LoVo (cell line): ENCODE data around the gene MLLT1.

ENCODE experiments used
- DNase-seq: peaks from one replicate; pipeline ENCODE4 v3.0.0-alpha.2; 2016; ENCODE audit warnings: low spot score

Gene MLLT1

DNA sequence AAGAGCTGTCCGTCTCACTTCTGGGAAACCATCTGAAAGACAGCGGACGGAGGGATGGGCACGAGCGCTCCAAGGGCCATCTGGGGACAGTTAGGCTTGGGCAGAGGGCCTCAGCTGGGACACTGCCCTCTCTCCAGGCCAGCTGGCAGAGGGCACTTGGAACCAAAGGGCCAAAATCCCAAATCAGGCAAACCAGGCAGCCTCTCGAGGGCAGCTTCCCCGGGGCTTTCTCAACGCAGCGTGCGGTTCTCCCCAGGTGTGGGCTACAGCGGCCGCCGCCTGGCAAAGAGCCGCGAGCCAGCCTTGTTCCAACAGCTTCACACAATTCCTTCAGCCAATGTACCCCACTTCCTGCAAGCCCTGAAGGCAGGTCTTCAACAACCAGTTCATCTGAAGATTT, 5.0 kb downstream of the MLLT1 start:
- no peak for DNase-seq

DNA sequence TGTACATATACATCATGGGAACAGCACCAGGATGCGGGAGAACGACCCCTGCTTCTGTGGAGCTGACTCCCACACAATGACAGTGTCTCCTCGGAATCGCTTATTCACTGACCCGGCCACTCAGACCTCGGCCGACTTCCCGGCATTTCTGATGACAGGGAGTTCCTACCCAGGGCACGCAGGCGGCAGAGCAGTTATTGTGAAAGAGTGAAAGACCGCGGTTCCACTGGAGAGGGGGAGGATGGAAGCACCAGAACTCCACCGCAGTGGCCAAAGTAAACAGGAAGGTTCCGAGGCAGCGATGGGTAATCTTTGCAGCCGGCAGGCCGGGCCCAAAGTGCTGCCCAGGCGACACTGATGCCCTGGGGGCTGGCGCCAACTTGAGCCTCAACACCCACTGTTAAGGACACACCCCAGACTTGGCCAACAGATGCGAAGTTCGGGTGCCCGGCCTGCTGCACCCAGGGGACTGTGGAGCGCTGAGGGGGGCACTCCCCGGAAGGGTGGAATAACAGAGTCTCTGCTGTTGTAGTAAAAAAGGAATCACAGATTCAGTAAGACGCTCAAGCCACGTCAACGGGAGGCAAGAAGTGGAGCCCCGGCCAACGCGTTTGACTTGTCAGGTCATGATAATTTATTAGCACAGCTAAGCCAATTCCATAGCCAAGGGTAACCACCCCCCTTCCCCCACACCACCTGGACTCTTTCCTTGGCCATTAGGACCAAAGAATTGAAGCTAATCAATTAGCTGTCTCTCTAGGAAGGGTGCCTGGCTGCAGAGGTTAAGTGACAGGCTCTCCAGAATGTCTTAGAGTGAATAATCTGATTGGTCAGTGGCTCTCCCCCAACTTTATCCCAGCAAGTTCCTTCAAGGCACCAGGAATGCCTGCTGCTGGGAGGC, 5.8 kb downstream of the MLLT1 start:
- DNase-seq: no peak

DNA sequence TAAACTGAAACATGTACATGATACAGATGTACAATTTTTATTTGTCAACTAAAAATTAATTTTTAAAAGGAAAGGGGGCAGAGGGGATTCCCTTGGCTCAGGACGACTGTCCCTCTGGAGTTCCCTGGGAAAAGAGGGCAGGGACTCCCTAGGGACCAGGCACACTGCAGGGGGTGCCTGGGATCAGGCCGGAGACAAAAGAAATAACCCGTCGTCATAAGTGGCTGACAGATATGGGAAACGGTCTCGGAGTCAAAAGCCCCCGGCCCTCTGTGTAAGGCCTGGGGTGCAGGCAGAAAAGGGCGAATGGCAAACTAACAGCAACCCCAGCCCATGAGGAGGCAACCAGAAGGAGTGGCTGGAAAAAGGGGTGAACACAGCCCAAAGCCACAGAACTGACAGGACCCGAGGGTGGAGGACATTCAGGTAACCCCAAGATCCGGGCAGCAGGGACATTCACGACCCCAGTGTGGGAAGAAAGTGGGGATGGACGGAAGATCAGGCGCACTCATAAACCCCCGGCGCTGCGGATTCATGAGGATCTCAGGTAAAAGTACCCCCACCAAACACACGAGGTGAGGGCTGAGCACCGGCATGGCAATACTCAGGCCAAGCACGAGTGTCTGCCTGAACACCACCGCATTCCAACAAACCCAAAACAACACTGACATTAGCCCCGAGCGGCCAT, 6.7 kb downstream of the MLLT1 start:
- no peak for DNase-seq

DNA sequence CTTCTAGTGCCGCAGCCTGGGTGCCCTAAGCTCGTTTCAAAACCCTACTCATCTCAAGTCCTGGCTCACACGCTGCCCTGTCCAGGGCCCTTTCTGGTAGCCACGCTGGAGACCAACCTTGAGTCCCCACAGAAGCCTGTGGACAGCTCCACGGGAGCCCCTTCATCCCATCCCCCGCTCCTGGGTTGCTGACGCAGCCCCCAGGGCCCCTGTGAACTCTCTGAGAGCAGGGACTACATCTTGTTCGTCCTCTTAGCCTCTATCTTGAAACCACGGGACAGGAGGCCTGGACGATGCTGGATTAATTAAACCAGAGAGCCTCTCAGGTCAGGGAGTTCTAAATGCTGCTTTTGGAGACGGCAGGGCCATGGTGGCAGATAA, 7.4 kb downstream of the MLLT1 start:
- no peak for DNase-seq

DNA sequence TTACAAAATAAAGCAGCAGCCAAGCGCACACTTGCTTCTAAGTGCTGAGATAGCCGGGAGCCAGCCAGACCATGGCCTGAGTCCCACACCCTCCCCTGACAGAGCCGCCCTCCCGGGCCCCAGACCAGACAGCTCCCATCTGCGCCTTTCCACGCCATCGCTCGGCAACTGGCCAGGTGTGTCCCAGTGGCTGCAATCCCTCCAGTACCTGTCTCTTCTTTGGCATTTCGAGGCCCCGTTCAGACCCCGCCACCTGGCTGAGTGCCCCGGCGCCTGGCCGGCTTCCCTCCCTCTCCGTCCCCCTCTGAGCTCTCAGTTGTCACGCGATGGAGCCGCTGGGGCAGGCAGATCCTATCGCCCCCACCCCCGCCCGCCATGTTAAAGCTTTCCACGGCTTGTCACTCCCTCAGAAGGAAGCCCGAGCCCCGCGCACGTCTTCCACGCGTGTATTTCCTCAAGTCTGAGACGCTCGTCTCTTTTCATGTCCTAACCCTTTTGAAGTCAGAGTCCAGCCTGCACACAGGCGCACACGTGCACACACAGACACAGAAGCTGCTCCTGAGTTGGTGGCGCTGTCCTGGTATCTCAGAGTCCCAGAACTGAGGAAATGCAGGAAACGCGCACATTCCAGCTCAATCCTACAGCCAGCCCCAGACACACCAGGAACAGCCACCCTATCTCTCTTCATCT, 7.9 kb downstream of the MLLT1 start:
- no peak for DNase-seq

DNA sequence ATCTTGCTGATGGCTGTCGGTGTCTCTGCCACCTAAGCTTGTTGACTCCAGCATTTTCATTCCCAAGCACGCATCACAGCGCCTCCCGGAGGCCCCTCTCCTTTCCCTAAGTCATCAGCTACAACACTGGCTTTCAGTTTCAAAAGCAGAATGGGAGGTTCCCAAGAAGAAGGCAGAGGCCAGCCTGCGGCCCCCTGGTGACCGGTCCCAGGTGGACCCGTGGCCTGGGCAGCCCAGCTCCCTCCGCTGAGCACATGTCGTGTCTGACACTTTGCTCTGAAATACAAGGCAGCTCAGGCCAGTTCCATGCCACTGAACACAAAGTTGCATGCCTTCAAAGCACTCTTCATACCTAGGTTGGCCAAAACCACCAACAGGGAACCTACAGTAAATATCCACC, 8.5 kb downstream of the MLLT1 start:
- DNase-seq: no peak

DNA sequence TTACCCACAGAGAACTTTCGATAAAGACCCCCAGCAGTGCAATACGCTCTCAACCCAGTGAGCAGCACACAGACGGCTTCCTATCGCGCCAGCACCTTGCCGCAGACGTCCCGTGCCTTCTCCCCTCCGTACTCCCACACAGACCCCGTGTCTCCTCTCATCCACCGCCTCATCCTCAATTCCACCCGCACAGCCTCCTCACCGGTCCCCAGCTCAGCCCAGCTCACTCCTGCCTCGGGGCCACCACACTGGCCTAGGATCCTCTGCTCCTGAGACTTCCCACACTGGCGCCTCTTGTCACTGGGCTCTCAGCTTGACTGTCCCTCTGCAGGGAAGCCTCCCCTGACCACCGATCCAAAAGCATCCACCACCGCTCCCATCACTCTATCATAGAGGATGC, 9.0 kb downstream of the MLLT1 start:
- no peak for DNase-seq

DNA sequence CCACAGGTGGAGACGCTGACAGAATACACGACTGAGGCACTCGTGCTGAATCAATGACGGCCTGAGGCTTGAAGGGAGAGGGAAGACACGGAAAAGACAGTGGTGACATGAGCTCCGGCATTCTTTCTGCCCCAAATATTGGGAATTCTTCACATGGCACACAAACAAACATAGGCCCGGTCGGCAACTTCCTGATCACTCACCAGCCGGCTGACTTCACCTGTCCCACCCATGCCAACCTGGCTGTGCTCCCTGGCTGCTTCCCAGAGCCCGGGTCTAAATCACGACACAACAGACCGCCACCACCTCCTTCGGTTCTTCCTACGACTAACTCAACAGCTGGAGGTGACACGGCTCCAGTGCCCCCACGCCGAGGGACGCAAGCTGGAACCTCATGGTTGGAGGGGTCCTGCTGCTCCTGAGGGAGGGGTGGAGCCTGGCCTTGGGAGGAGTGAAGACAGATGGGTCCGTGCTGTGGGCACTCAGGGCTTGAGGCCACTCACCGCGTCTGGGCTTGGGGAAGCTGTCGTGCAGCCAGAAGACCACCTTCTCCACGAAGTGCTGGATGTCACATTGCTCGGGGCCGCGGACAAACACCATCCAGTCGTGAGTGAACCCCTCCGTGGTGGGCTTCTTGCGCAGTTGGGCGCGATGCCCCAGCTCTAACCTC, 9.6 kb downstream of the MLLT1 start:
- no peak for DNase-seq

DNA sequence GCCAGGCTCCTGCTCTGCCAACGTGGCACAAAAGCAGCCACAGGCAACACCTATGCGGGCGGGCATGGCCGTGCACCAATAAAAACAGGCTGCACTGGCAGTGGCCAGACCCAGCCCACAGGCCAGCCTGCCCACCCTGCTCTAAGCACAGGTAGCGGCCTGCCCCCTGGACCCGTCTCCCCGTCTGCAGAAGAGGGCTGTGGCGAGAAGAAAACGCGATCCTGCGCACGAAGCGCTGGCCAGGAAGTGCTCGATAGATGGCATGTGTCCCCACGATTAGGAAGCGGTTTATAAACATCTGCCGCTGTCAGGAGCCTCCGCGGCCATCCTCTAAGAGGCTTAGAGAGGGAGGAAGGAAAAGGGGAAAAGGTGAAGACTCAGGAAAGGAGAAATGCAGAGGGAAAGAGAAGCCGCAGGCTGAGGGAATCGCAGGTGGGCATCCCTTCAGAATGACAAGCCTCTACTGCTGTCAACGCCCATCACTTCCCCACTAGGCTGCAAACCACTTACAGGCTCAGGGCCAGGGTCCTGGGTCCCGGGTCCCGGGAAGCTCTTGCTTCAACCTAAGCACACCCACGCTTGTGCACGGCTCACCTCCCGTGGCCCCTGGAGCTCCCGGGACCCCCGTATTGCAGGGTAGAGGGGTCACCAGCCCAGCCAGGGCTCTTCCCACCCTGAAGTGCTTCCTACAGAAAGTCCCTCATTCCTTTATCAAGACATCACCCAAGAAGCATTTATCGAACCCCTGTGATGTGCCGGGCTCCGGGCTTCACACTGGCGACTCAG, 10.5 kb downstream of the MLLT1 start:
- DNase-seq: no peak

DNA sequence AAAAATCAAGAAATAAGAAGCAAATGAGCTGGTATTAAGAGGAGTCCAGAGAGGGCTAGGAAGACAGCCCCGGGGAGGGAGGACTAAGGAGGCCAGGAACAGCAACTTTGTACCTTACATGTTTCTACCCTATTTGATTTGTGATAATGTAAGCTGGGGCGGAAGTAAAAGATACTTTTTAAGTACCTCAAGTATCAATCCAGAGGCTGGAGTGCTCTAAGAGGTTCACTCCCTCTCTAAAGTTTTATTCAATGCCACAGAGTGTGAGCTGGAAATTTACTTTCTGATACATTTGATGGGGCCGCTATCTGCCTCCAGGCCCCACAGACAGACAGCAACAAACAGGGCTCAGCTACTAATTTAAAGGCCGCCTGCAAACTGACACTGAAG, 11.4 kb downstream of the MLLT1 start:
- DNase-seq: no peak

DNA sequence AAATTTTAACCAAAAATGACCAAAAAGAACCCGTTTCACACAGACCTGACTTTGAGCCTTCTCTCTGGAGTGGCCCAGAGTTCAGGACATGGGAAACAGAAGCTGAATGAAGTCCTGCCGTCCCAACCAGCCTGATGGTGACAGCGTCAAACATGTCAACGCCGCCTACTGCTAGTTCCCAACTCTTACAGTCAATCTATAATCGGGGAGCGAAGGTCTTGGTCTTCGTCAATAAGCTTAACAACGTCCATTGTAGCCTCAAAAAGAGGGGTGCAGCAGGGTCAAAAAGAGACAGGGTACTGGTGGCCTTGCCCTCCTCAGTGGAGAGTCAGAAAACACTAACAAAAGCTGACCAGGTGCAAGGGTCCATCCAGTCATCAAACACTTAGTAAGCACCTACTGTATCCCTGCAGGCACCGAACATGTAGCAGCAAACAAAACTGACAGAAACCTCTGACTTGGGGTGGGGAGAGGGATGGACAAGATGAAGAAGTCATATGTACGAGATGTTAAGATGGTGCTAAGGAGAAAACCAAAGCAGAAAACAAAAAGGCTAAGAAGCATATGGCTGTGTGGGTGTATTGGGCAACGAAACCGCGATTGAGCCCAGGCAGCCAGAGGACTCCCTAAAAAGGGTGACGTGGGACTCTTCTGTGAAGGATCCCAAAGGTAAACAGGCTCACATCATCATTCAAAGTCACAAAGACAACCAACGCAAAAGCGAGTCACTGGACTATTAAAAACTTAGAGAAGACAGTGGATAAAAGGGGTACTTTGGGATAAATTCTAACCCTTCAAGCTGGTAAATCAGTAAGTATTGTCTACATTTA, 12.0 kb downstream of the MLLT1 start:
- no peak for DNase-seq

DNA sequence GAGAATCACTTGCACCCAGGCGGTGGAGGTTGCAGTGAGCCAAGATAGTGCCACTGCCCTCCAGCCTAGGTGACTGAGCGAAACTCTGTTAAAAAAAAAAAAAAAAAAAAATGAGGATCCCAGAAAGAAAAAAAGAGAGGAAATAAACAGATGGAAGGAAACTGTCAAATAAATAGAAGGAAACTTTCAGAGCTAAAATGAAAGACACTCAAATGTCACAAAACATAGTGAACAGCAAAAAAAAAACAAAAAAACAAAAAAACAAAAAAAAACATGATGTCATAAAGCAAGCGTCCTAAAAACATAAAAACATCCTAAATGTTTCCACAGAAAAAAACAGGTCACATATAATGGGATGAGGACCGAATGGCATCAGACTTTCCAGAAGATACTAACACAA, 15.0 kb downstream of the MLLT1 start:
- no peak for DNase-seq

DNA sequence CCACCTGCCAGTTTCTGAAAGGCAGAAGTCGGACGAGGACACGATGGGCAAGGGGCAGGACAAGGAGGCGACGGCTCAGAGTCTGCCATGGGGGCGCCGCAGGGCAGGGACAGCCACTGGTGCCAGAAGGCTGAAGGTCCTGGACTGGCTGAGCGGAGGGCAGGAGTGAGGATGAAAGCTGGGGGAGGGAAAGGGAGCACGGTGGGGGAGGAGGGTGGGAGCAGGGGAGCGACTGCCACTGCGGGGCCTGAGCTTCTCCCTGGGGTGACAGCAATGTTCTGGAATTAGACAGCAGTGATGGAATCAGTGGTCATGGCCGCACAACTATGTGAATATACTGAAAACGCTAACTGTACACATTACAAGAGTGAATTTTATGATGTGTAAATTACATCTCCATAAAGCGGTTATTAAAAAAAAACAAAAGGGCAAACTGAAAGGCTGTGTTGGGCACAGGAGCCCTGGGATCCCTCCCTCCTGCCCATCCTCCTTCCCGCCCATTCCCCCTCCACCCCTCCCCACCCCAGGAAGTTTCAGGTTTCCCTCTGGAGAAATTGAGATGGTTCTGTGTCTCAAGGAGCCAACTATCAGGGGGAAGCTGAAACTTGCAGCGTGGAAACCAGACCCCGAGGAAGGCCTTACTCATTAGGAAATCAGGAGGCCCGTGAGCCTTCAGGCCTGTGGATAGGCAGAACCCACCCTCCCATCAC, 15.9 kb downstream of the MLLT1 start:
- no peak for DNase-seq

DNA sequence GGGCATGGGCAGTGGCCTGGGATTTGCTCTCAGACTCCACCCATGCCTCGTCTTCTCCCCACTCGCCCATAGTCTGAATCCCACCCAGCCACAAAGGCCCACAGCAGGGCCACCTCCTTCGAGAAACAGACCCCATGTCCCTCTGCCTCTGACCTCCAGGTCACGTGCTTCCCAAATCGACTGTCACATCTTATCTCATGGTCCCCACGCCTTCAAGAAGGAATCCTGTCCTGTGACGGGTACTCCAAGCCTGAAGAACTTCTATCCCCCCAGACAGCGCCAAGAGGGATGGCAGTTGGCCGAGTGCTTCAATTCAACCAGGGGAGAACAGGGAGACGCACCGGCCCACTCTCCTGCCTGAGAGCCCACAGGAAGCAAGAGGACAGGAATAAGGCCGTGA, 16.5 kb downstream of the MLLT1 start:
- DNase-seq: no peak

DNA sequence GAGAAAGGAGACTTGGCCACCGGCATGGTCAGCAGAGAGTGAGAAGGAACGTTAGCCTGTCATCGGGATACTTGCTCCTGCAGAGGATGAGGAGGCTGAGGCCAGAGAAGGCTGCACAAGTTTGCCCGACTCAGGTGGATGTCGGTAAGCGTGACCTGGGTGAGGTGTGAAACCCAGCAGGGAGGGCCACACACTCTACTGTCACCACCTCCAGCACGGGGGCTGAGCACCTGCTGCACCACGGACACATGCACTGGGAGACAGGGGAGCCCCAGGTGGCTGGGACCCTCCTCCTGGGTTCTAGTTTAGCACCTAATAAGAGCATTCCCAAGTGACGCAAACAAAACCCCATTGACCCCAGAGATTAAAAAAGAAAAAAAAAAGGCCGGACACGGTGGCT, 17.3 kb downstream of the MLLT1 start:
- no peak for DNase-seq

DNA sequence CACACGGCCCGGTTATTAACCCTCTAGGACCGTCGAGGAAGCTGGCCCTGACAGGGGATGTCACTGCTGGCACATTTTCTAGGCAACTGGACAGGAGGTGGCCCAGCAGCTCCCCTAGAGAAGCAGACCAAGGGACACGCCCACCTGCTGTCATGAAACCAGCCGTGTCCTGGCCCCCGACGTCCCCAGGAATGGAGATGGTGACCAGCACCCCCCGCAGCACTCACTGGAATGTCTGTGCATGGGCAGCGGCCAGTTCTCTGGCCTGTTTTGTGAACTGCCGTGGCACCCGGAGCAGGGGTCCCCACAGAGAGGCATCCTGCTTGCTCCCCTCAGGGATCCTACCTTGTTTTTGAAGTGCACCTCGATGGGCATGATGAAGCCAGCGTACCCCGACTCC, 17.9 kb downstream of the MLLT1 start:
- DNase-seq: no peak

DNA sequence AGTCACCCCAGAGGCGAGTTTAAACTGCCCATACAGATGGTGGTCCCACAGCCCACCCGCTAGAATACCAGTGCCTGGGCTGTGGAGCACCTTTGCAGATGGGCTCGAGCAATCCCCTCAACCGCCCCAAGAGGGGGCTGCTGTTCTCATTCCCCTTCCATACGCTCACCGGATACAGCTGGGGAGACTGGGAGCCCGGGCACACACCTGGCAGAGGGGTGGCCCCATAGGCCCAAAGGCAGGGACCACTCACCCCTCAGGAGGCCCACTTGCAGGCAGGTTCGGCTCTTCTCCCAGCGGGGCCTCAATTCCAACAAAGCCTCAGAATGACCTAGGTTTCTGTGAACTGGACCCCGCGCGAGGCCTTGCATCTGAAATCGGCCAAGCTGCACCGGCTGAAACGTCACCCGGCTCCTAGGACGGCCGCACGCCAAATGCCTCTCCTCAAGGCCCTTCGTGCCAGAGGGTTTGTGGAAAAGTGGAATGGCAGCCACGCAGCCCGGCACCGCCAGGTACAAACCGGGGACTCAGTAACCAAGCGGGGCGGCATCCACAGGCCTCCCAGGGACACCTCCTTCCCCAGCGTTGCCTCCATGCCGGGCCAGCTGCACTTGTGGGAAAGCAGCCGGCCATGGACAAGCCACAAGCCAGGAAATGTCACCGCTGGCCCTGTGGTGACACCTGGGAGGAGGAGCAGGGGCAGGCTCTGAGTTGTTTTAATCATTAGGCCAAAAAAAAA, 18.7 kb downstream of the MLLT1 start:
- DNase-seq: no peak

DNA sequence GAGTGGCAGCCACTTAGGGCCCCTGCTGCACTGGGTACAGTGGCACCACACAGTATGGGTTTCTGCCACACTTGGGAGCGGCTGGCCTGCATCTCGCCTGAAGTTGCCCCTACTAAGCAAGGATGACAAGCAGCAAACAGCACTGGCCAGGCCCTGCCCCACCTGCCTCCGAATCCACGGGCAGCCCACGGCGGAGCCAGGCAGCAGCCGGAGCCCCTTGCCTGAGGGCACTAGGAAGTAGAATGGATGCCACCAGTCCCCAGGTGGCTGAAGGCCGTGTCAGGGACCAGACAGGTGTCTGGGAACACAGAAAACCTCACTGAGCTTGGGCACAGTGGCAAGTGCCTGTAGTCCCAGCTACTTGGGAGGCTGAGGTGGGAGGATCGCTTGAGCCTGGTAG, 19.4 kb downstream of the MLLT1 start:
- no peak for DNase-seq

DNA sequence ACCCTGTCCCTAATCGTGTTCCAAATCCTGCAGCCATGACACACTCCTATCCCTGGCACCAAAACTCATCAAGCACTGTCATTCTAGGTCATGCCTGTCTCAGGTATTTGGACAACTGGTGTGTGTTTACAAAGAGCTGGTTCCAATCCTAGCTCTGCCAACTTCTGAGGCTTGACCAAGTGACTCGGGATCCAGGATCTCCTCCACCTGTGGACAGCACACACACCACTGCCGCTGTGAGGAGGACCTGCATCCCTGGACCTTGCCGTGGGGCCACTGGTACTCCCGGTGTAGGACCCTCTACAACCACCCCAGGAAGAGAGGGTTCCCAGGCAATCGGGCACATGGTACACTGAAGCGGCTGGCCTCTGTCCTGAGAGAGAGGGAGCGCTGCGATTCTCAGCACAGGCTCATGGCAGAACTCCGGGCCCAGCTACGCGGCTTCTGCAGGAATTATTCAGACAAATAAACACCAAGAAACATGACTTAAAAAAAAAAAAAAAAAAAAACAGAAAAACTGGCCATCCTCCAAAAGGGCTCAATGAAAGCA, 20.4 kb downstream of the MLLT1 start:
- DNase-seq: no peak
